ENCODE results near the gene RASL12.
"Not testable (repeated sequence)": the region's sequence is repeated elsewhere in the genome, so short reads cannot be mapped to it uniquely, and the experiment has no call there.

The RASL12 gene

DNA sequence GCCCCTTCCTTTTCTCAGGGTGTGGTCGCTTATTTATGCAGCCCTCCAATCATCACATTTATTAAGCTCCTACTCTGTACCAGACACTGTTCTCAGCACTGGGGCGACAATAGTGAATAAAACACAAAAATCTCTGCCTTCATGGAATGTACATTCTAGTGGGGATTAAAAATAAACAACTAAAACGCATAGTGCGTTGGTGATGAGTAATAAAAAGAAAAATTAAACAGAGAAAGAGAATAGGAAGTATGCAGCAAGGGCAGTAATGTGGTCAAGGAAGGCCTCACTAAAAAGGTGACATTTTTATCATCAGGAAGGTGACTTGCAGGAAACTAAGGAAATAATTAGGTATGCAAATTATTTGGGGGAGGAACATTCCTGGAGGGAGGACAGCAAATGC lies 17.5 kb downstream of the RASL12 start:
- CTCF ChIA-PET, result interaction anchor here (0.9 to 1.4 kb wide), 2 partner anchors 33 to 51 kb away, joined by 4 to 5 read pairs; no protein-coding TSS in a partner anchor
- POLR2A ChIA-PET, result no interaction called here
- no peak for TF ChIP-seq ZNF384 (IDR thresholded peaks at IDR 0.05)
- TF ChIP-seq ELF4 (IDR thresholded peaks at IDR 0.05), result no peak
- no peak for TF ChIP-seq NFRKB (IDR thresholded peaks at IDR 0.05)
- TF ChIP-seq FOXK2 (IDR thresholded peaks at IDR 0.05), result no peak
- TF ChIP-seq LEF1 (IDR thresholded peaks at IDR 0.05; ENCODE audit: borderline replicate concordance), result no peak
- no peak for TF ChIP-seq SUZ12 (IDR thresholded peaks at IDR 0.05)
- TF ChIP-seq ARNT (IDR thresholded peaks at IDR 0.05), result no peak
- TF ChIP-seq, protein P1, sequence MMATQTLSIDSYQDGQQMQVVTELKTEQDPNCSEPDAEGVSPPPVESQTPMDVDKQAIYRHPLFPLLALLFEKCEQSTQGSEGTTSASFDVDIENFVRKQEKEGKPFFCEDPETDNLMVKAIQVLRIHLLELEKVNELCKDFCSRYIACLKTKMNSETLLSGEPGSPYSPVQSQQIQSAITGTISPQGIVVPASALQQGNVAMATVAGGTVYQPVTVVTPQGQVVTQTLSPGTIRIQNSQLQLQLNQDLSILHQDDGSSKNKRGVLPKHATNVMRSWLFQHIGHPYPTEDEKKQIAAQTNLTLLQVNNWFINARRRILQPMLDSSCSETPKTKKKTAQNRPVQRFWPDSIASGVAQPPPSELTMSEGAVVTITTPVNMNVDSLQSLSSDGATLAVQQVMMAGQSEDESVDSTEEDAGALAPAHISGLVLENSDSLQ (IDR thresholded peaks at IDR 0.05), result no peak
- TF ChIP-seq BHLHE40 (IDR thresholded peaks at IDR 0.05; ENCODE audit: borderline replicate concordance), result no peak
- no peak for TF ChIP-seq SP1 (IDR thresholded peaks at IDR 0.05)
- no peak for TF ChIP-seq FOXA1 (IDR thresholded peaks at IDR 0.05)
- TF ChIP-seq L3MBTL2 (conservative IDR thresholded peaks at IDR 0.05), result no peak
- no peak for TF ChIP-seq TARDBP (IDR thresholded peaks at IDR 0.05)
- TF ChIP-seq FOXM1 (IDR thresholded peaks at IDR 0.05; ENCODE audit: borderline replicate concordance), result no peak
- TF ChIP-seq CTBP1 (IDR thresholded peaks at IDR 0.05; ENCODE audit: borderline replicate concordance), result no peak
- no peak for TF ChIP-seq HDGF (IDR thresholded peaks at IDR 0.05; ENCODE audit: borderline replicate concordance)
- DNase-seq (ENCODE audit: extremely low spot score), result no peak

GRCh38 chr15:65049418-65049840 lies 18.4 kb downstream of the RASL12 start:
- peak; percentile 93 for DNase-seq (ENCODE audit: extremely low spot score)
- CTCF ChIA-PET, result interaction anchor here (1.5 kb wide), 1 partner anchor 52 kb away, joined by 5 read pairs; no protein-coding TSS in a partner anchor
- POLR2A ChIA-PET, result no interaction called here
- TF ChIP-seq, protein P1 (IDR thresholded peaks at IDR 0.05), result peak; percentile 89
- no peak for TF ChIP-seq CTBP1 (IDR thresholded peaks at IDR 0.05; ENCODE audit: borderline replicate concordance)
- peak; percentile 90 for TF ChIP-seq L3MBTL2 (conservative IDR thresholded peaks at IDR 0.05)

GRCh38 chr15:65048241-65048640 lies 19.6 kb downstream of the RASL12 start:
- DNase-seq (ENCODE audit: extremely low spot score), result no peak
- ChIA-PET POLR2A (no interaction called here), CTCF (interaction anchor here (1.5 kb wide), 1 partner anchor 53 kb away, joined by 5 read pairs; no protein-coding TSS in a partner anchor)
- TF ChIP-seq SUZ12 (IDR thresholded peaks at IDR 0.05), result no peak
- TF ChIP-seq, protein P1 (IDR thresholded peaks at IDR 0.05), result no peak
- TF ChIP-seq FOXA1 (IDR thresholded peaks at IDR 0.05), result no peak
- no peak for TF ChIP-seq ARNT (IDR thresholded peaks at IDR 0.05)
- TF ChIP-seq L3MBTL2 (conservative IDR thresholded peaks at IDR 0.05), result no peak
- TF ChIP-seq BHLHE40 (IDR thresholded peaks at IDR 0.05; ENCODE audit: borderline replicate concordance), result no peak
- no peak for TF ChIP-seq NFRKB (IDR thresholded peaks at IDR 0.05)
- no peak for TF ChIP-seq TARDBP (IDR thresholded peaks at IDR 0.05)
- TF ChIP-seq FOXK2 (IDR thresholded peaks at IDR 0.05), result no peak

GRCh38 chr15:65044724-65045481 lies 22.9 kb downstream of the RASL12 start, which contains the start of gene SLC51B:
Gene SLC51B (plus strand): TSS chr15:65045387. CDS start chr15:65050005, 4,618 bp downstream.
- ChIA-PET CTCF (interaction anchor here (0.5 to 0.6 kb wide), 2 partner anchors 22 kb away, joined by 3 to 4 read pairs; no protein-coding TSS in a partner anchor), POLR2A (no interaction called here)
- TF ChIP-seq SP1 (IDR thresholded peaks at IDR 0.05) (no peak), HDGF (IDR thresholded peaks at IDR 0.05; ENCODE audit: borderline replicate concordance) (no peak), LEF1 (IDR thresholded peaks at IDR 0.05; ENCODE audit: borderline replicate concordance) (no peak), FOXK2 (IDR thresholded peaks at IDR 0.05) (no peak), TARDBP (IDR thresholded peaks at IDR 0.05) (no peak), SUZ12 (IDR thresholded peaks at IDR 0.05) (no peak), ZNF384 (IDR thresholded peaks at IDR 0.05) (no peak), NFRKB (IDR thresholded peaks at IDR 0.05) (no peak), L3MBTL2 (conservative IDR thresholded peaks at IDR 0.05) (no peak), FOXA1 (IDR thresholded peaks at IDR 0.05) (no peak), FOXM1 (IDR thresholded peaks at IDR 0.05; ENCODE audit: borderline replicate concordance) (no peak), BHLHE40 (IDR thresholded peaks at IDR 0.05; ENCODE audit: borderline replicate concordance) (no peak), ELF4 (IDR thresholded peaks at IDR 0.05) (no peak), CTBP1 (IDR thresholded peaks at IDR 0.05; ENCODE audit: borderline replicate concordance) (no peak), ARNT (IDR thresholded peaks at IDR 0.05) (no peak)
- TF ChIP-seq, protein P1 (IDR thresholded peaks at IDR 0.05), result no peak
- DNase-seq (ENCODE audit: extremely low spot score), result no peak

GRCh38 chr15:65044218-65044617 lies 23.6 kb downstream of the RASL12 start:
- DNase-seq (ENCODE audit: extremely low spot score); POLR2A ChIA-PET: not testable (repeated sequence)
- CTCF ChIA-PET, result interaction anchor here (0.6 to 0.8 kb wide), 3 partner anchors 10 to 22 kb away, joined by 3 to 4 read pairs (median 3); no protein-coding TSS in a partner anchor

All from HEK293T (cell line).